HG03066 (cell line): Measurements from ENCODE around the gene RAD1.
A peak's percentile ranks its signal among the peaks of the same experiment; 100 is the strongest.

ENCODE experiments used
- ATAC-seq: cut with Tn5 transposase; IDR thresholded peaks from one replicate; pipeline ENCODE4 v1.9.1; 2021; ENCODE audit warnings: low read depth; ENCODE audit not compliant: unreplicated experiment

Gene RAD1

DNA sequence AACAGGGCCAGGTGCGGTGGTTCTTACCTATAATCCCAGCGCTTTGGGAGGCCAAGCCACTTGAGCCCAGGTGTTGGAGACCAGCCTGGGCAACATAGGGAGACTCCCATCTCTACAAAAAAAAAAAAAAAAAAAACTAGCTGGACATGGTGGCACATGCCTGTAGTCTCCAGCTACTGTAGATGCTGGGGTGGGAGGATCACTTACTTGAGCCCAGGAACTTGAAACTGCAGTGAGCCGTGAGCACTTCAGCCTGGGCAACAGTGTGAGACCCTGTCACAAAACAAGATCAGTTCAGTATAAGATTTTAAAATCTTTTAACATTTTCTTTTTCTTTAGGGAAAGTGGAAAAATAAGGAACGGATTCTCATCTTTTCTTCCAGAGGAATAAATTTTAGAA lies 2.7 kb upstream of the RAD1 start:
- no peak for ATAC-seq

DNA sequence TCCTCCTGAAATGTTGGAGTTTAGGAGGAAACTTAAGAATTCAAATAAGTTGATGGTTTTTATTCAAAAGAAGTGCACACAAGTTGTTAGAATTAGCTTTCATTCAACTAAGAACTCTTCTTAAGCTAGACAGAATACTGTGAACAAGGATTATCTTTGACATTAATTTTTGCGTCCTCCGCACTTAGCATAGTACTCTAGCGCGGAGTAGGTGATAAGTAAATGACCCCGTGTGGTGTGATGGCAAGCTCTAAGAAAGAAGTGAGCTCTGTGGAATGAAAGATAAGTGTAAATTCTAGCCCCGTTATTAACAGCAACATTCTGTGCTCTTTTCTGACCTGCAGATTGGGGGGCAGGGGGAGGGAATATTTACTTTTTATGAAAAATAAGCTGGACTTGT lies 1.2 kb upstream of the RAD1 start:
- no peak for ATAC-seq

DNA sequence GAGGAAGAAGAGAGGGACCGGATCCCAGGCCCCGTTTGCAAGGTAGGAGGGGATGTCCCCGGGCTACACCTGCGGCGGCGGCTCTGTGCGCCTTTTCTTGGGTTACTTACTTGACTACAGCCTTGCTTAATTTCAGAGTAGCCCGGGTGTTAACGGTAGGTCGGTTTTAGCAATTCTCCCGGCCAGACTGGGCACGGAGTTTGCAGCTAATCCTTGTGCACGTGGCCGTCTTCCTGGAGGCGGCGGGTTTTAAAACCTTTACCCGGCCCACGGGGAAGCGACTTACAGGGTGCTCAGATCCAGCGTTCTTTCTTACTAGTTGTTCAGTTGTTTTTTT lies 520 bp upstream of the RAD1 start:
- ATAC-seq, result peak; percentile 10

DNA sequence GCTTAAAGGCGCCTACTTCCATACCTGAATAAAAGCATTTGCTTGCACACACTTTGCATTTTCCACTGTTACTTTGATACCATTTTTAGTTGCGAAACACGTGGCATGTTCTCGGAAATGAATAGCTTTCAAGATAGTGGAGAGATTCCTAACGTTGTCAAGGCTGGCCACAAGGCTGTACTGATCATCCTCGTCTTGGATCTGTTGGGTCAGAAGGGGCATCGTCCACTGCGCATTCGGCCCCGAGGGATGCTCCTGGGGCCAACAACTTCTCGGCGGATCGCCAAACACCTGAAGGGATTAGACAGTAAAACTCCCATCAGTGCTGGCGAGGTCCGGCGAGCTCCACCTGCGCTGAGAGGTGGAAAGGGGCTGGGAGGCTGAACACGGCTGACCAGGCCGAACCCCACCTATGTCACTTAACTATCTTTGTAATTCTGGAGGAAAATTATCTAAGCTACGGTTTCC lies 599 bp downstream of the RAD1 start:
- ATAC-seq, result peak; percentile 11

DNA sequence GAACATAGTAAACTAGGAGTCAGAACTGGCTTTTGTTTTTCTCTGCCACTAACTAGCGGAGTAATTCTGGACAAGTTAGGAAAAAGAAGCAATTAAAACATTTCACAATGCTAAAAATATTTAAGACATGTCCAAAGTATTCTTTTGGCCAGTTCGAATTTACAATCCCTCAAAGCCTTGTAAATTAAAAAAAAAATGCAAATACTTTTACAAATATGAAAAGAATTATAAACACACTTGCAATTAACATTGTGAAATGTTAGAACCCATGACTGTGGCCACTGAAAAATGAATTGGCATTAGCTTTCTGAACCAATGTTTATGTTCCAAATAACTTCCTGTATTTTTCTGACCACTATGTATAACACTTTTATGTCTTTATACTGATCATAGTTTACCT lies 2.2 kb downstream of the RAD1 start:
- no peak for ATAC-seq

DNA sequence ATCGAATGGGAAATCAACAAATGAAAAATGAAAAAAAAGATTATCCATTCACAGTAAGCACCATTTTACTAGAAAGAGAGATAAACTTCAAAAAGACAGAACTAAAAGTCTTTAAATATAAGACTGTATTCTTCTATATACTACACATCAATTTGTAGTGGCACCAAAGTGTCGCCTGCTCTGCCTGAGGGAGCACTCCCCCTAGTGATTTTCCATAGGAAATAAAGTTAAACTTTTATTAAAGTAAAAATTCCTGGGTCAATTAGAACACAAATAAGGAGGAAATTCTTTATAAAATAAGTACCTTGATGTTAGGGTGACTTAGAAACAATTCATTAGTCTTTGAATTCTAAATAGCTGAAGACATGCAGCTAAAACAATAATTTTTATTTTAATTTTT lies 9.7 kb downstream of the RAD1 start:
- no peak for ATAC-seq

DNA sequence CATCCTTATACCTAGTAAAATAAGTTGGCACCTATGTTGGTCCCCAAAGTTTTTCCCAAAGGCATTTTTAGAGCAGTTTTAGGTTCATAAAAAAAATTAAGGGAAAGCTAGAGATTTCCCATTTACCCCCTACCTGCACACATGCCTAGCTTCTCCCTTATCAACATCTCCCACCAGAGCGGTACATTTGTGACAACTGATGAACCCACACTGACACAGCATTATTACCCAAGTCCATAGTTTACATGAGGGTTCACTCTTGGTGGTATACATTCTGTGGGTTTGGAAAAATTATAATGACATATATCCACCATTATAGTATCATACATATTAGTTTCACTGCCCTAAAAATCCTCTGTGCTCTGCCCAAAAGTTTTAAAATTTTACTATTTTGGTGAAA lies 12.0 kb downstream of the RAD1 start:
- ATAC-seq, result no peak

DNA sequence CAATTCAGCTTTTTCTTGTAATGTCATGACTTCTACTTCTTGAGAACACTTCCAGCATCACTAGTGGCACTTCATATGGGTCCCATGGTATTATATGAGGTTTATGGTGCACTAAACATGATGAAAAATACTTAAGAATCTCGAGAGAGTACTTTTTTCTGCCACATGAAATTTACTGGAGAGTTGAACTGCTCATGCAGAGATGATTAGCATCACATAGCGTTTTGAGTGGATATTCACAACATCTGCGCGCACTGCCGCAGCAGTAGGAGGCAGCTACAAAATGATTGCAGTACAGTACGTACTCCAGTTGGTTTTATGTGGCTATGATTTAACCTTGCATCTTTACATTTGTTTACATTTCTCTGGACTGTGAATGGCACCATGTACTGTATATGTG lies 14.7 kb downstream of the RAD1 start:
- ATAC-seq, result no peak

DNA sequence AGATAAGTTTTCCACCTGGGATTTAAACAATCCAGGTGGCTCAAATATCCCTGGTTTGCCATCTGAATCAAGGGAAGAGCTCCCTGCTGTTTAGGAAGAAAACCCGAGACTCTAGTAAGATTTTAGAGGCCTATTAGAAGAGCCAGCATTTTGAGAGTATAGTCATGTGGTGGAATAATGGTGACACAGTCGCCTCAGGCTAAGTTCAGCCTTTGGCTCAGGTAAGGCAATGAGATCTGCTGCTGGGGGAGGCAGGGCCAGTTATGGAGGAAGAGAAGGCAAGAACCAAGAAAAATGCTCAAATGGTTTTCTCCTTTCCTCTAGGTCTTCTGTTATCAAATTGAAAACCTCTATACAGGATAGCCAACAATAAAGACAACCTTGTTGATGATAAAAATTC lies 16.2 kb downstream of the RAD1 start:
- no peak for ATAC-seq

DNA sequence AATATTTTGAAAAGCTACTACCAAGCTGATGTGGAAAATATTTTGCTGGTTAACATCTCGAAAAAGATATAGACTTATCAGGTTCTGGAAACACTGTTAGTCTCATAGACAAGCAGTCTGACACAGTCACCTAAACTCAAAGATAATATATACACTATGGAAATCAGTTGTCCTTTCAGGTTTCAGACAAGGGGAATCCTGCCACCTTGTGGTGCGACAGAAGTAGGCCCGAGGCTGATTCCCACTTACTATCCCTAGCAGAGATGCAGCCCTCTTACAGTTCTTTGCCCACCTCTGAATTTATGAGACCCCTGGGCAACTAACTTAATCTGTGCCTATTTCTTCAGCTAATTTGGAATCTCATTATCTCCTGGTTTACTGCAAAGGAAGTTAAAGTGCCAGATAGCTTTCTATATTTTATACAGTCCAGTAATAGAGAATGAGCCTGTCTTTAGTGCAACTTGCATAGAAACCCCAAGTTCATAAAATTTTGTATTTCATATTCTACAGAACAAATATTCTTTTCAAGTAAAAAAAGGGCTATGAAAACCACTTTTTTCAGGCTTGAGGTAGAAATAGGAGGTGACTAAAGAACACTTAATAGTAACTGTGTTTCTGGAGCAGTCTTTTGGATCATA lies 16.9 kb downstream of the RAD1 start:
- peak; percentile 87 for ATAC-seq

DNA sequence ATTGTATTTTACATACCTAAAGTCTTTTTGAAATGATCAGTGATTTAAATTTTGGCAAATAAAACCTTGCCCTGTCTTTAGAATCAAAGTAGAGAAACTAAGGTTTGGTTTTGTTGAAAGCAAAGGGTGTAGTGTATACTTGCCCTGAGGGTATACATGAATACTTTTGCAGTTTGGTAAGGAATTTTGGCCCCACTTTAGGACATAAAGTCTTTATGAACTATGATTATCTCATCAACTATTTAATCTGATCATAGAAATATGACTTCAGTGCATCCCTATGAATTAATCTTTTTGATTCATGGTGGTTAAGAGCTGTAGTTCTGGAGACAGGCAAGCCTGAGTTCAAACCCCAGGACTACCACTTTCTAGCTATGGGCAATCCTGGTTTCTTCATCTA lies 17.7 kb downstream of the RAD1 start:
- no peak for ATAC-seq

DNA sequence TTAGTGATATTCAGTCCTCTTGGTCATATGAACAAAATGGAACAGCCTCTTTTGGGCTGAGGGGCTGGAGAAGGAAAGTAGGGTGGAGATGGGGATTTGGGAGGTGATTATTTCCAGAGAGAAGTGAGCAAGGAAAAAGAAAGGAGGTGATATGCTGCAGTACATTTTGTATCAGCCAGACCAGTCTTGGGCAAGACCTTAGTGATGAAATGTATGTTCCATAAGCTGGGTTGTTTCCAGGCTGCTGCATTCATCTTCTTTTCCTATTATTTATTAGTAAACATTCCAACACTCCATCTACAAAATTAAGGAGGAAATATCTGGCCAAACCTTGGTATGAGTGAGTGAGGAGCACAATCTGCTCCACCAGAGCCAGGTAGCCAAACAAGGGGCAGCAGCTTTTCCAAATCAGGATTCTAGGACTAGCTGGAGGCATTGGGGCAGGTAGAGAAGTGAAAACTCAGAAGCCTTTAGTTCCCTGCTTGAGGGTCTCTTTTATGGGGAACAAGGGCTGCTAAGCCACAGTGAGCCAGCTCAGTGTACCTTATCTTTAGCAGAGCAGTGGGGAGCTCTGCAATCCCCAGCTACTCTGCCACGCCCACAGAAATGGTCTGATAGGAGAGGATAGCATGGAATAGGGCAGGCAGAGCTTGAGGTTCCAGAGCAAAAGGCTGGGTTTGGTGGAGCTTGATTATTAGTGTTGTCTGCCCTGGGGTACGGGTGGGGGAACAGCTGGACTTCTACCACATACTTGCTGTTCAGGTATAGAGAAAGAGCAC lies 19.5 kb downstream of the RAD1 start:
- ATAC-seq, result no peak

DNA sequence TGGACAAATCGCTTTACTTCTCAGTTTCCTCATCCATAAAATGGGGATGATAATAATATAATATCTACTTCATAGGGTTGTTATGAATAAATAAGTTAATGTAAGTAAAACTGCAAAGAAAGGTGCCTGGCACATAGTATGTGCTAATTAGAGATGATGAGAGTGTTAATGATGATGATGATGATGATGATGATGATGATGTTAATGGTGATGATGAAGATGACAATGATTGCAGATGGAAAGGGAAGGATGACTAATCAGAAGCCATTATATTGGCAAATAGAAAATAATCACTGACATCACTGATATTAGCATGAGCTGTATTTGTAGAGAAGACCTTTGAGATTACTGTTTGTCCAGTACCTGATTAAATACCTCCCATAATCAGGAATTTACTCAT lies 20.6 kb downstream of the RAD1 start:
- no peak for ATAC-seq

DNA sequence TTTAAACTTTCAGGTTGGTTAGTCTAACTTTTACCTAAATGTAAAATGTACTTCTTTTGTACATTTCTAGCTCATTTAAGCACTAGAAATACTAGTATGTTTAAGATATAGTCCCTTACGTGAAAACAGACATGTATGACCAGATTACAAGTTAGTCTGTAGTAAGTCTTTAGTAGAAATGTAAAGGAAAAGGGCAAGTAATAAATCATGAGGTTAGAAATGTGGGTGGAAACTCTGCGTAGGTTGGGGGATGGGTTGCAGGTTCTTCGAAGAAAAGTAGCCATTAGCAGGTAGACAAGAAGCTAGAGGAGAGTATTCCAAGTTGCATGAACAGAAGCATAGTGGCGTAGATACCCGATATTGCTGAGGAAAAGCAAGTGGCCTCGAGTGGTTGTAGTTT lies 22.9 kb downstream of the RAD1 start:
- ATAC-seq, result no peak

DNA sequence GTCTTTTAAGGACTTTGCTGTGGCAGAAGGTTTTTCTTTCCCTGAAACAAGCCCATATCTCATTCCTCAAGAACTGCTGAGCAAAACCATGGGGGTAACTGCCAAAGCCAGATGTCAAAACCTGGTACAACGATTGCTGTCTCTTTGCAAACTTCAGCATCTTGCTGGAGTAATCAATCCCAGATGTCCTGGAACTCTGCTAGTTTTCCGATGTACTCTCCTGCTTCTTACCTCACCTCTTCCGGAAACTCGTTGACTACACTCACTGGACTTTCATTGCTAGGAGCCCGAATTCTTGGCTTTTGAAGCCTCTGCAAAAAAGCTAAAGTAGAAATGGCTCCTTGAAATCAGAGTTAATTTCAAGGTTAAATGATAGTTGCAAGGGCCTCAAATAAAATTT lies 23.3 kb downstream of the RAD1 start:
- ATAC-seq, result no peak

DNA sequence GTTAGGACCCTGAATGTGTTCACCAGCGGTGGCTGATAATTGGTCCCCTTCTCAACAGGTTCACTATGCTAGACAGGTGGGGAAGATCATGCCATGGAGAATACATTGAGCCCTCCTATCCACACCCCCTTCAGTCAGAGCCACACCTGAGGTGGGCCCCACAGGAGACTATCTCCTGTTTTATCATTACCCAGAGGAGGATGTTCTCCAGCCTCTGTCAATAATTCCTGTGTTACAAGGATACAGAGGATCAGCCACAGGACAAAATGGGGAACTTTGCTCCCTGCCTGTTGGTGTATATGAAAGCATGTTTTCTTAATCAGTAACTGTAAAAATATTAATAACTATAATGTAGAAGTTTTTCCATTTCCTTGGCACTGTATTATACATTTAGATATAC lies 25.9 kb downstream of the RAD1 start:
- no peak for ATAC-seq

DNA sequence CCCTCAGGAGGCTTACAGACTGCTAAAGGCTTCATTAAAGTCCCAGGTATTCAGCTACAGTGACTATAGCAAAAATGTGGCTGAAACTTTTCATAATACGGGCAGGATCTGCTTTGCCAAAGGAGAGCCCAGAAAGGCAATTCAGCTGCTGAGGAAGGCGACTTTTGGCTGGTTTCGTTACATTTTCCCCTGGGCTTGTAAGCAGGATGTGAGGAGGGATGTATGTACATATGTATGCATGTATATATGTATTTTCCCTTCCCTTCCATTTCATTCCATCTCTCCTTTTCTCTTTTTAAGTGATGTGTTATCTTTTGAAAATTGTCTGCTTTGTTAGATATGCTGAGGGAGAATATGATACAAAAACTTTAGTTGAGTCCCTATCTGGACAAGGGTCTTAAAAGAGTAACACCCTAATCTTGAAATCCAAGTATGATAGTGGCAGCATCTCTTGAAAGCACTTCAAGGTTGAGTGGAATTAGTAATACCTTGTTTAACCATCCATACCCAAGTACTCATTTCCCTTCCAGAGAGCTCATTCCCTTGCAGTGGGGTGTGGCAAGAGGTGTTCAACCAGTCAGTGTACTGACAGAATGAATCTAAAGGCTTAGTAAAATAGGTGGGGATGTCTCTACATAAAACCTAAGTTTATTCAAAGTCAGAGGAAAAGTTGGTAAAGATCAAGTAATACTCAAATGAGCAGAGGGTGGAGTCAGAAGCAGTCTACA lies 28.7 kb downstream of the RAD1 start:
- ATAC-seq, result no peak

DNA sequence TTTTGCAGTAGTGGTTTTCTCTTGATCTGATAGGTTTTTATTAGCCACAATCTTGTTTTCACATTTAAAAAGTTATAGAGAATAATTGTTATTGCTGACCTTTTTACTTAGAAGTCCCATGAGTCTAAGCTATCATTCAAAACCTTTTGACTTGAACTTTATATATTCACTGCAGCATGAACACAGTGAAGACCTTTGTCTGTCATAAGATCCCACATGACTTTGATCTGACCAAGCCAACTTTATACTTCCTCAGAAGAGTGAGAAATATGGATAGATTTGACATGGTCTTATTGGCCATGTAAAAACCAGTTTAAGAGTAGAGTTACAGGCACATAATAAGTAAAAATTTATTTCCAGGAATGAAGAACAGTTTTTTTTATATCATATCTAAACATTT lies 34.1 kb downstream of the RAD1 start:
- ATAC-seq, result no peak

DNA sequence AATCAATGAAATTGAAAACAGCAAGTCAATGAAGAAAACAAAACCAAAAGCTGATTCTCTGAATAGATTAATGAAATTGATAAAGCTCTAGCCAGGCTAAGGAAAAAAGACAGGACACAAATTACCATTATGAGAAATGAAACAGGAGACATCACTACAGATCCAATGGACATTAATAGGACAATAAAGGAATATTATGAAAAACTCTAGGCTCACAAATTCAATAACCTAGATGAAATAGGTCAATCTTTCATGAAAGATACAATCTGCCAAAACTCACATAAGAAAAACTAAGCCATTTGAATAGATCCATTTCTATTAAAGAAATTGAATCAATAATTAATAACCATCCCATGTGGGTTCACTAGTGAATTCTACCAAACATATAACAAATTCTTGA lies 39.0 kb downstream of the RAD1 start:
- ATAC-seq, result no peak

DNA sequence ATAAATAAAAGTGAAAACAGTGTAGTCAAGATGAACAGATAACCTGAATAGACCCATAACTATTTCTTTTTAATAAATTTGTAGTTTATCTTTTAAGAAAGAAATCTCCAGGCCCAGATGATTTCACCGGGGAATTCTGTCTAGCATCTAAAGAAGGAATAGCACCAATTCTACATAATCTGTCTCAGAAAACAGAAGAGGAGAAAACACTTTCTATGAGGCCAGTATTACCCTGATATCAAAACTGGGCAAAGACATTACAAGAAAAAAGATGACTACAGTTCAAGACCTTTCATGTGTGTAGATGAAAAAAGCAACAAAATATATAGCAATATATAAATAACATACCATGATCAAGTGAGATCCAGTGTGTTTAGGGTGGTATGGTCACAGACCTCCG lies 44.9 kb downstream of the RAD1 start:
- ATAC-seq, result no peak

DNA sequence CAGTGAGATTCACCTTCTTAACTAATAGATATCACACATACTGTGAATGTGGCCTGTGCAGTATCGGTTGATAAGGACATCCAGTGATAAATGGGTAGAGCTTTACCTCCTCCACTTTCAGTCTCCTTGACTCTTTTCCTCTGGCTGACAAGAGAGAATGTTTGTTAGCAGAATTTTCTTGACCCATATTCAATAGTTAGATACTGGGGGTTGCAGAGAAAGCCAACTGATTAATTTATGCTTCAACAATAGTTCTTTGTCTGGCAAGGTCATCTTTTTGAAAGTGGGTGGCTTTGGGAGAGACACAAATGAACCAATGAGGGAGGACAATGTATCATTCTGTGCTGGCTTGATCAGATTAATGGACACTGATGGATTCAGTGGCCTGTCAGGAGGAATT lies 46.0 kb downstream of the RAD1 start:
- ATAC-seq, result no peak

DNA sequence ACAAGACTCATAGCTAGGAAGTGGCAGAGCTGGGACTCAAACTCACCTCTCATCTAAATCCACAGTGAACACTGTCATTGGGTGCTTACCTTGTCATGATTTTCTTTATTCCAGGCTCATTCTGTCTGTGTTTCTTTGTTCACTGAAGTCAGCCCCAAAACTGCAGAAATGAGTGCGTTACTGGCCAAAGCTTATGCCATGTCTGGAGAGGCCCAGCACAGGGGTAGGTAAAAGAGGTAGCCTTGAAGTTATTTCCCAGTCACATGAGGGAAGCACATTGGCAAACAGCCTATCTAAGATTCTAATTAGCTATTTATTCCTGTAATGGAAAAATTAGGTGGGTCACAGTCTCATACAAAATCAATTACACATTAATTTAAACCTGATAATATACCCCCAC lies 46.5 kb downstream of the RAD1 start:
- ATAC-seq, result no peak
